AG09309 (cell line): ENCODE data around the gene MOB3B.

Source experiments
- DNase-seq: peaks from one replicate; pipeline ENCODE4 v3.0.0-alpha.2; 2010; ENCODE audit warnings: low read depth
- H3K4me3 ChIP-seq: 2 replicates; pipeline ENCODE4 v1.5.1; 2011; ENCODE audit warnings: mild to moderate bottlenecking, low read depth, low read length, moderate library complexity; ENCODE audit not compliant: control insufficient read depth
- CTCF ChIP-seq: IDR thresholded peaks from 2 replicates; pipeline ENCODE4 v1.5.1; 2011; ENCODE audit warnings: mild to moderate bottlenecking, low read depth, low read length, inconsistent platforms; ENCODE audit not compliant: insufficient read depth, control insufficient read depth; ENCODE audit errors: missing control alignments

MOB3B gene

GRCh38 chr9:27438522-27438921 is 91.1 kb downstream of the MOB3B start:
- TF ChIP-seq CTCF, result no peak
- no peak for DNase-seq
- H3K4me3 ChIP-seq, result no peak overlapping the region

- TF ChIP-seq CTCF, result no peak
- no peak overlapping the region for H3K4me3 ChIP-seq
- no peak for DNase-seq
Measured at GRCh38 chr9:27437652-27438373, 91.8 kb downstream of the MOB3B start.

GRCh38 chr9:27436234-27436633 is 93.4 kb downstream of the MOB3B start:
- no peak for TF ChIP-seq CTCF
- no peak overlapping the region for H3K4me3 ChIP-seq
- no peak for DNase-seq

- DNase-seq, result no peak
- TF ChIP-seq CTCF, result no peak
- no peak overlapping the region for H3K4me3 ChIP-seq
Measured at GRCh38 chr9:27433631-27434325, 95.8 kb downstream of the MOB3B start.

GRCh38 chr9:27432308-27432707 is 97.3 kb downstream of the MOB3B start:
- TF ChIP-seq CTCF, result no peak
- H3K4me3 ChIP-seq, result no peak overlapping the region
- DNase-seq, result no peak

- DNase-seq, result no peak
- no peak for TF ChIP-seq CTCF
- no peak overlapping the region for H3K4me3 ChIP-seq
Measured at GRCh38 chr9:27431543-27432147, 98.0 kb downstream of the MOB3B start.
